Adrenal gland (tissue), 12 donors: Measurements from ENCODE around the gene PSAPL1. TPM values are rescaled to one million over a fixed set of nuclear protein-coding genes. Genes with fewer than 3 reads are reported as not detected.

ENCODE experiments used
- DNase-seq, 7 donors: peaks; one replicate each; pipeline ENCODE4 v3.0.0-alpha.2; 2019 to 2020
- H3K27ac ChIP-seq, 5 donors: fragments of 200-600 bp; sonication (generic) in 4 of 5; 1 replicate in 3 of 5; 2 replicates in 2 of 5; pipeline versions ENCODE4 v1.5.1 to v1.8.0; 2016 to 2020; ENCODE audit warnings: mild to moderate bottlenecking in 1 of 5
- H3K27me3 ChIP-seq: fragments of 200-600 bp; 2 replicates; pipeline ENCODE4 v1.8.0; 2021
- H3K36me3 ChIP-seq, 2 donors: fragments of 200-600 bp; replicated peaks in 1 of 2; 1 replicate in 1 of 2; 2 replicates in 1 of 2; pipeline versions ENCODE4 v1.5.1 to v1.8.0; 2018 to 2022
- H3K4me1 ChIP-seq, 2 donors: fragments of 200-600 bp; replicated peaks in 1 of 2; 1 replicate in 1 of 2; 2 replicates in 1 of 2; pipeline versions ENCODE4 v1.5.1 to v1.8.0; 2018 to 2021
- H3K4me3 ChIP-seq, 4 donors: fragments of 200-600 bp; sonication (generic) in 3 of 4; one replicate each; pipeline ENCODE4 v1.5.1; 2016 to 2018
- H3K9me3 ChIP-seq, 3 donors: fragments of 200-600 bp; sonication (generic) in 1 of 3; replicated peaks in 1 of 3; 1 replicate in 2 of 3; 2 replicates in 1 of 3; pipeline versions ENCODE4 v1.5.1 to v1.8.0; 2016 to 2021
- POLR2A ChIP-seq, 2 donors: fragments of 450-650 bp; IDR thresholded peaks; one replicate each; pipeline ENCODE4 v1.6.1; 2017; ENCODE audit warnings: antibody characterized with exemption in 2 of 2, mild to moderate bottlenecking in 2 of 2, moderate library complexity in 1 of 2
- WGBS, 4 donors: extraction: QIAGEN DNeasy Blood & Tissue Kit in 2 of 4; methylation state at CpG; one replicate each; pipeline versions ENCODE4 v1.1.5 to v1.1.7; 2013 to 2017; 5-methylcytosine and 5-hydroxymethylcytosine counted together
- intact Hi-C, 2 donors: fragments of 100-400 bp; cut with DNase I; formaldehyde crosslinking; loops; one replicate each; pipeline versions ENCODE4 v1.14.1 to v1.15.0; 2022 to 2023
- polyA plus RNA-seq, 3 donors: library from polyadenylated mRNA; stranded (reverse); fragments of 200-250 nt in 2 of 3; fragments of 350-450 nt in 1 of 3; fragmentation: Illumina TruSeq in 1 of 3; extraction: RNeasy Lipid Tissue Mini Kit (QIAGEN cat#74804) in 1 of 3; gene quantifications; one replicate each; pipeline ENCODE4 v1.2.3, GENCODE V29; 2013 to 2014
- total RNA-seq, 9 donors: library from RNA; depleted of rRNA in 4 of 9; stranded (reverse); fragments of >200 nt in 4 of 9; fragments of 120-200 nt in 1 of 9; fragmentation: NEBNext Ultra II Directional in 1 of 9; extraction: Animal tissue kit (Norgen Biotek cat#: 25700) in 1 of 9; gene quantifications; one replicate each; pipeline versions ENCODE4 v1.1.0 to v1.2.4, GENCODE V29; 2013 to 2023
- TF ChIP-seq, protein P1 (sequence below), 6 experiments: fragments of 450-650 bp in 4 of 6; fragments of 200-600 bp in 2 of 6; sonication (generic) in 1 of 6; IDR thresholded peaks; 1 replicate in 5 of 6; 2 replicates in 1 of 6; pipeline versions ENCODE4 v1.5.1 to v1.8.0; 2016 to 2021; ENCODE audit warnings: antibody characterized with exemption in 6 of 6, mild to moderate bottlenecking in 2 of 6, moderate library complexity in 1 of 6
- donor health status: healthy with polysubstance abuse.
- donor health status: Bipolar disorder and iron deficiency.
- donor health status: DM: yes; HTN: yes; CAD: no.
- donor health status: DM: no; HTN: no; CAD: no.
- donor health status: DM: no; HTN: no; CAD: no.
- donor health status: DM: yes; HTN: yes; CAD: no.

The PSAPL1 gene
- total and polyA plus RNA-seq, 12 donors = 0.03 to 0.08 TPM; not detected in 10

DNA sequence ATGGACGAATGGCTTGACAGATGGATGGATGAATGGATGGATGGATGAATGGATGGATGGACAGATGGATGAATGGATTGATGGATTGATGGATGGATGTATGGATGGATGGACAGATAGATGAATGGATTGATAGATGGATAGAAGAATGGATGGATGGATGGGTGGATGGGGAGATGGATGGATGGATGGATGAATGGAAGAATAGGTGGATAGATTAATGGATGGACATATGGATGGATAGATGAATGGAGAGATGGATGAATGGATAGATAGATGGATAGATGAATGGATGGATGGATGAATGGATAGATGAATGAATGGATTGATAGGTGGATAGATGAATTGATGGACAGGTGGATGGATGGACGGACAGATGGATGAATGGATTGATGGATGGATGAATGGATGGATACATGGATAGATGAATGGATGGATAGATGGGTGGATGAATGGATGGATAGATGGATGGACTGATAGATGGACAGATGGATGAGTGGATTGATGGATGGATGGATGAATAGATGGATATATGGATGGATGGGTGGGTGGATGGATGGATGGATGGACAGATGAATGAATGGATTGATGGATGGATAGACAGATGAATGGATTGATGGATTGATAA, 33.9 kb downstream of the PSAPL1 start:
- Histone ChIP-seq H3K27ac (no peak overlapping the region), H3K4me1 (no peaks in the 10 kb centered on the region), H3K9me3 (no peaks in the 10 kb centered on the region), H3K36me3 (no peaks in the 10 kb centered on the region), H3K4me3 (no peak overlapping the region), H3K27me3 (peaks cover under 1% of the 10 kb centered on the region)
- intact Hi-C loops = no loop called here
- no peak for DNase-seq
- no peak for TF ChIP-seq POLR2A (IDR thresholded peaks at IDR 0.05)
- TF ChIP-seq, protein P1, sequence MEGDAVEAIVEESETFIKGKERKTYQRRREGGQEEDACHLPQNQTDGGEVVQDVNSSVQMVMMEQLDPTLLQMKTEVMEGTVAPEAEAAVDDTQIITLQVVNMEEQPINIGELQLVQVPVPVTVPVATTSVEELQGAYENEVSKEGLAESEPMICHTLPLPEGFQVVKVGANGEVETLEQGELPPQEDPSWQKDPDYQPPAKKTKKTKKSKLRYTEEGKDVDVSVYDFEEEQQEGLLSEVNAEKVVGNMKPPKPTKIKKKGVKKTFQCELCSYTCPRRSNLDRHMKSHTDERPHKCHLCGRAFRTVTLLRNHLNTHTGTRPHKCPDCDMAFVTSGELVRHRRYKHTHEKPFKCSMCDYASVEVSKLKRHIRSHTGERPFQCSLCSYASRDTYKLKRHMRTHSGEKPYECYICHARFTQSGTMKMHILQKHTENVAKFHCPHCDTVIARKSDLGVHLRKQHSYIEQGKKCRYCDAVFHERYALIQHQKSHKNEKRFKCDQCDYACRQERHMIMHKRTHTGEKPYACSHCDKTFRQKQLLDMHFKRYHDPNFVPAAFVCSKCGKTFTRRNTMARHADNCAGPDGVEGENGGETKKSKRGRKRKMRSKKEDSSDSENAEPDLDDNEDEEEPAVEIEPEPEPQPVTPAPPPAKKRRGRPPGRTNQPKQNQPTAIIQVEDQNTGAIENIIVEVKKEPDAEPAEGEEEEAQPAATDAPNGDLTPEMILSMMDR (IDR thresholded peaks at IDR 0.05) = no peak
- 44 to 58% (median 52%) methylated on average over 2 of the region's 2 CpGs for WGBS, 4 donors

DNA sequence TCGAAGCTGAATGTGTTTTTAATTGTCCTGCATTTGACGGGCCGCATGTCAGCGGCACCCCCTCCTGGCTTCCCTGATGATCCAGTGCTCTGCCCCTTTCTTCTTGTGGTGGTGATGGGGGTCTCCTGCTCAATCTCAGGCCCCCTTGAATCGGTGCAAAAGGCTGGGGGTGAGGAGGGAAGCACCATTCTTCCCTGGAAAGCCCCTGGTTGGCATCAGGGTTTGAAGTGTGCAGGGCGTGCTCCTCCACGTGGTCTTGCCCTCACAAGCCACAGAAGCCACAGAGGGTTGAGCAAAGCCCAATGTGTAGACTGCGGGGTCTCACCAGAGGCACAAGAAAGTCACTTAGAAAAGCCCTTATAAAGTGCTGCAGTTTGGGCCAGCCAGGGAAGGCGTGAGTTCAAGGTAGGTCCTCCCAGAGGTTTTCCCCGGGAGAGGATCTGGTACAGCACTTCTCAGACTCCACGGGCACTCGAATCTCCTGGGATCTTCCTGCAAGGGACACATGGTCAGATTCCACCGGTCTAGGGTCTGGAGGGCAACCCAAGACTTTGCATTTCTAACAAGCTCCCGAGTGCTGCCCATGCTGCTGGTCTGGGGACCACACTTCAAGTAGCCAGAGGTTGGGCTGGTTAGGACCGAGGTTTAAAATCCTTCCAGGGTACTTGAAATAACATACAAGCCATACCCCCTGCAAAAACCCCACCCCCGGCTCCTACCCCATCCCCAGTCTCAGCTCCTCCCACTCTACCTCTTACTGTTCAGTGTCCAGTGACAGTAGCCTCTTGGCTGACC, 35.1 kb downstream of the PSAPL1 start:
- intact Hi-C loops = no loop called here
- no peak overlapping the region for H3K27ac ChIP-seq
- no peak overlapping the region for H3K4me3 ChIP-seq
- no peaks in the 10 kb centered on the region for H3K9me3 ChIP-seq
- no peaks in the 10 kb centered on the region for H3K4me1 ChIP-seq
- DNase-seq = peak in 3 of 7 donors; percentile 2 to 27 (median 8)
- H3K27me3 ChIP-seq = peaks cover 7% of the 10 kb centered on the region
- TF ChIP-seq, protein P1 (IDR thresholded peaks at IDR 0.05) = no peak
- no peak for TF ChIP-seq POLR2A (IDR thresholded peaks at IDR 0.05)
- H3K36me3 ChIP-seq = no peaks in the 10 kb centered on the region
- 68 to 83% (median 73%) methylated on average over 5 to 16 of the region's 16 CpGs for WGBS, 4 donors

DNA sequence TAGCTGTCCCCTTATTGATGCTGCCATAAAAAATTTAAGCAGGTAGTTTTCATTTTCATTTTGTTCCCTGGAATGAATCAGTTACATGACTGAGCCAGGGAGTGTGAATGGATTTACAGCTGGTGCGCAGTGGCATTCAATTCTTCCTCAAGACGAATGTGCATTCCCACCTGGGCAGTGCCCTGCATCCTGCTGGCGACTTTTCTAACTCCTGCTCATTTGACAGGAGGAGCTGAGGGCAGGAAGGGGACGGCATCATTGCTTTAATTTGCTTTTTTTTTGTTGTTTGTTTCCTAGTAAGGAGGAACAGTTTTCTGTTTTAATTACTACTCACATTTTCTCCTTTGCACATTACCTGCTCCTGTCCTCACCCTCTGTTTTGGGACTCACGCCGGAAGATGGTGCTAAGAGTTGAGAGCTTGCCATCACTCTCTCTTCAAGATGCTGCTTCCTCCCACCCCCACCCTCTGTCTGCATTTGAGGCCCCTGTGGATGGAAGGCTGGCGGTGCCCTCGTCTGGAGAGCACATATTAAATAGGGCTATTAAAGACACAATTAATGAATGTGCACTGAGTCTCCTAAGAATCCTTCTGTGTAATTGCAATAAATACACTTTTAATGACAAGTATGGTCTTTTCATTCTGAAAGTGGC, 35.8 kb downstream of the PSAPL1 start:
- TF ChIP-seq POLR2A (IDR thresholded peaks at IDR 0.05) = no peak
- TF ChIP-seq, protein P1 (IDR thresholded peaks at IDR 0.05) = no peak
- intact Hi-C loops = no loop called here
- Histone ChIP-seq H3K27me3 (peaks cover 7% of the 10 kb centered on the region), H3K36me3 (no peaks in the 10 kb centered on the region), H3K27ac (no peak overlapping the region), H3K4me3 (no peak overlapping the region), H3K9me3 (no peaks in the 10 kb centered on the region), H3K4me1 (no peaks in the 10 kb centered on the region)
- peak in 1 of 7 donors; percentile 1 for DNase-seq
- WGBS, 4 donors = 59 to 65% (median 63%) methylated on average over 8 of the region's 8 CpGs

DNA sequence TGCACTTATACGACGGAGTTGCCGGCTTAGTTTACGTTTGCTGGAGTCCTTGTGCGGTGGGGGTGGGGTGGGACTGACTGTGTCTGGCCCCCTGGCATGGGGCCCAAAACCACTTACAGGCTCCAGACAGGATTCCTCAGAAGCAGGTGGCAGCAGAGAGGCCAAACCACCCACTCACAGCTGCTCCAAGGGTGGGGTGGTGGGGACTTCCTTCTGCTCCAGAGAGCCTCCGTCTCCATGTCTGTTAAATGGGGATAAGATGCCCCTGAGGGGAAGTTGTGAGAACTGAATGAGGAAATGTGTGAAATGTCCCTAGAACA, 36.7 kb downstream of the PSAPL1 start:
- 22 to 34% (median 25%) methylated on average over 1 to 6 of the region's 6 CpGs for WGBS, 4 donors
- no peaks in the 10 kb centered on the region for H3K4me1 ChIP-seq
- DNase-seq = peak in 2 of 7 donors; percentile 13 to 35

More for the DNA sequence above, 36.7 kb downstream of the PSAPL1 start:
- TF ChIP-seq, protein P1 (IDR thresholded peaks at IDR 0.05) = no peak
- no peak for TF ChIP-seq POLR2A (IDR thresholded peaks at IDR 0.05)
- peaks cover 7% of the 10 kb centered on the region for H3K27me3 ChIP-seq
- H3K36me3 ChIP-seq = no peaks in the 10 kb centered on the region
- no peak overlapping the region for H3K27ac ChIP-seq
- intact Hi-C loops = no loop called here
- H3K4me3 ChIP-seq = no peak overlapping the region
- H3K9me3 ChIP-seq = no peaks in the 10 kb centered on the region
